DOHH2 (cell line): Measurements from ENCODE around the gene CD34.

ENCODE experiments used
- H3F3A ChIP-seq: fragments of 200-600 bp; sonication (generic), shearing (Covaris generic); 2 replicates; pipeline ENCODE4 v1.6.0; 2016; ENCODE audit warnings: antibody characterized with exemption, mild to moderate bottlenecking; ENCODE audit not compliant: control insufficient read depth, insufficient read depth
- H3K27ac ChIP-seq: fragments of 200-600 bp; sonication (generic); 2 replicates; pipeline ENCODE4 v1.5.1; 2014; ENCODE audit warnings: low read depth, mild to moderate bottlenecking, low read length, moderate library complexity
- H3K27me3 ChIP-seq: fragments of 200-600 bp; sonication (generic); 2 replicates; pipeline ENCODE4 v1.6.1; 2014; ENCODE audit warnings: mild to moderate bottlenecking, low read length, mixed read lengths; ENCODE audit not compliant: control insufficient read depth
- H3K36me3 ChIP-seq: fragments of 200-600 bp; sonication (generic); 2 replicates; pipeline ENCODE4 v1.6.1; 2014; ENCODE audit warnings: mild to moderate bottlenecking, low read length, moderate library complexity, mixed read lengths; ENCODE audit not compliant: control insufficient read depth
- H3K4me1 ChIP-seq: fragments of 200-600 bp; sonication (generic); 2 replicates; pipeline ENCODE4 v1.6.1; 2014; ENCODE audit warnings: mild to moderate bottlenecking, low read length, mixed read lengths; ENCODE audit not compliant: control insufficient read depth
- H3K4me2 ChIP-seq: fragments of 200-600 bp; sonication (generic); 2 replicates; pipeline ENCODE4 v1.6.0; 2014; ENCODE audit warnings: mild to moderate bottlenecking, low read length, moderate library complexity
- H3K4me3 ChIP-seq: fragments of 200-600 bp; sonication (generic); 2 replicates; pipeline ENCODE4 v1.5.1; 2014; ENCODE audit warnings: mild to moderate bottlenecking, low read length, mixed read lengths
- H3K79me2 ChIP-seq: fragments of 200-600 bp; sonication (generic); 2 replicates; pipeline ENCODE4 v1.6.1; 2014; ENCODE audit warnings: mild to moderate bottlenecking, low read length, mixed read lengths; ENCODE audit not compliant: control insufficient read depth
- H3K9me2 ChIP-seq: fragments of 200-600 bp; sonication (generic); replicated peaks from 2 replicates; pipeline ENCODE4 v1.6.1; 2014; ENCODE audit warnings: mild to moderate bottlenecking, low read length, mixed read lengths; ENCODE audit not compliant: control insufficient read depth
- H3K9me3 ChIP-seq: fragments of 200-600 bp; sonication (generic); 2 replicates; pipeline ENCODE4 v1.6.1; 2014; ENCODE audit warnings: antibody characterized with exemption, low read length, mixed read lengths; ENCODE audit not compliant: control insufficient read depth, insufficient read depth
- H4K20me1 ChIP-seq: fragments of 200-600 bp; sonication (generic); 2 replicates; pipeline ENCODE4 v1.6.0; 2014; ENCODE audit warnings: low read depth, mild to moderate bottlenecking, antibody characterized with exemption, low read length, moderate library complexity; ENCODE audit not compliant: control insufficient read depth, insufficient read depth
- EZH2phosphoT487 ChIP-seq: fragments of 200-600 bp; sonication (generic); IDR thresholded peaks from 2 replicates; pipeline ENCODE4 v1.6.1; 2017; ENCODE audit warnings: borderline replicate concordance, mild to moderate bottlenecking, antibody characterized with exemption, low read length, moderate library complexity, mixed read lengths
- TF ChIP-seq, protein P1 (sequence below): fragments of 200-600 bp; sonication (generic); IDR thresholded peaks from one replicate; pipeline ENCODE4 v1.5.1; 2014; ENCODE audit warnings: antibody characterized with exemption, mild to moderate bottlenecking, low read depth, low read length; ENCODE audit not compliant: poor library complexity, severe bottlenecking

CD34 gene

DNA sequence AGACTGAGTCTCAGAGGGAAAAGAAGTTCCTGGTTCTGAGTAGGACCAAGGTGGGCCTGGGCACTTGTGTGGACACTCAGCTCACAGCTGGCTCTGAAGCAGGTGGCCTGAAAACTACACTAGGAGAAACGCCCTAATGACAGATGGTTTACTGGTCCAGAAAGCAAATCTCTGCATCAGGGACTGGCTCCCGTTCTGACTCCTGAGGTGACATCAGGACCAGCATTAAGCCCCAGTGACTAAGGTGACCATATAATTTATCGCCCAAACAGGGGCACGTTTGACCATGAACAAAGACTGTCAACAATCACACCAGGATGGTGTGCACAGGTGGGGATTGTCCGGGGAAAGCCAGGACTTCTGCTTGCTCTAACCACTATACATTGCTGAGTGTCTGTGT, 12.2 kb upstream of the CD34 start:
- no peak overlapping the region for H3K4me2 ChIP-seq
- H3K27me3 ChIP-seq, result peaks cover 48% of the 10 kb centered on the region
- TF ChIP-seq, protein P1, sequence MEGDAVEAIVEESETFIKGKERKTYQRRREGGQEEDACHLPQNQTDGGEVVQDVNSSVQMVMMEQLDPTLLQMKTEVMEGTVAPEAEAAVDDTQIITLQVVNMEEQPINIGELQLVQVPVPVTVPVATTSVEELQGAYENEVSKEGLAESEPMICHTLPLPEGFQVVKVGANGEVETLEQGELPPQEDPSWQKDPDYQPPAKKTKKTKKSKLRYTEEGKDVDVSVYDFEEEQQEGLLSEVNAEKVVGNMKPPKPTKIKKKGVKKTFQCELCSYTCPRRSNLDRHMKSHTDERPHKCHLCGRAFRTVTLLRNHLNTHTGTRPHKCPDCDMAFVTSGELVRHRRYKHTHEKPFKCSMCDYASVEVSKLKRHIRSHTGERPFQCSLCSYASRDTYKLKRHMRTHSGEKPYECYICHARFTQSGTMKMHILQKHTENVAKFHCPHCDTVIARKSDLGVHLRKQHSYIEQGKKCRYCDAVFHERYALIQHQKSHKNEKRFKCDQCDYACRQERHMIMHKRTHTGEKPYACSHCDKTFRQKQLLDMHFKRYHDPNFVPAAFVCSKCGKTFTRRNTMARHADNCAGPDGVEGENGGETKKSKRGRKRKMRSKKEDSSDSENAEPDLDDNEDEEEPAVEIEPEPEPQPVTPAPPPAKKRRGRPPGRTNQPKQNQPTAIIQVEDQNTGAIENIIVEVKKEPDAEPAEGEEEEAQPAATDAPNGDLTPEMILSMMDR, result no peak
- no peak for TF ChIP-seq EZH2phosphoT487
- H3K79me2 ChIP-seq, result no peaks in the 10 kb centered on the region
- H3K9me2 ChIP-seq, result no peaks in the 10 kb centered on the region
- no peaks in the 10 kb centered on the region for H3K9me3 ChIP-seq
- no peaks in the 10 kb centered on the region for H3K4me1 ChIP-seq
- H3K4me3 ChIP-seq, result no peak overlapping the region
- H3K27ac ChIP-seq, result no peak overlapping the region
- H3F3A ChIP-seq, result no peaks in the 10 kb centered on the region
- H4K20me1 ChIP-seq, result no peaks in the 10 kb centered on the region
- H3K36me3 ChIP-seq, result no peaks in the 10 kb centered on the region

- no peak overlapping the region for H3K4me3 ChIP-seq
- H3K27ac ChIP-seq, result no peak overlapping the region
- TF ChIP-seq, protein P1, result no peak
- TF ChIP-seq EZH2phosphoT487, result no peak
- no peaks in the 10 kb centered on the region for H3K79me2 ChIP-seq
- no peaks in the 10 kb centered on the region for H3K36me3 ChIP-seq
- H3K4me1 ChIP-seq, result no peaks in the 10 kb centered on the region
- H3K9me2 ChIP-seq, result no peaks in the 10 kb centered on the region
- peaks cover 48% of the 10 kb centered on the region for H3K27me3 ChIP-seq
- H3K4me2 ChIP-seq, result no peak overlapping the region
- H4K20me1 ChIP-seq, result no peaks in the 10 kb centered on the region
- H3K9me3 ChIP-seq, result no peaks in the 10 kb centered on the region
- H3F3A ChIP-seq, result no peaks in the 10 kb centered on the region
Measured at GRCh38 chr1:207922554-207922953, 11.6 kb upstream of the CD34 start.

DNA sequence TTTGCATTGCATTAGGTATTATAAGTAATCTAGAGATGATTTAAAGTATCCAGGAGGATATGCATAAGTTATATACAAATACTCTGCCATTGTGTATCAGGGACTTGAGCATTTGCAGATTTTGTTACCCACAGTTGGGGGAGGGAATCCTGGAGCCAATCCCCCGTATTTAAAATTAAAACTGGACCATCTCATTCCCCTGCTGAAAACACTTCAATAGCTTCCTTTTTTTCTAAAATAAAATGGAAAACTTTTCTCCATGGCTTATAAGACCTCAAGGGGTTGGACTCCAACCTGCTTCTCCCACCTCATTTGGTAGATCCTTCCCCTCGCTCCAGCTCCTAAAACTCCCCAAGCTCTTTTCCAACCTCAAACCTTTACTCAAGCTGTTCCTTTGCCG, 10.4 kb upstream of the CD34 start:
- Histone ChIP-seq H3K4me3 (no peak overlapping the region), H4K20me1 (no peaks in the 10 kb centered on the region), H3K27me3 (peaks cover 44% of the 10 kb centered on the region), H3K27ac (no peak overlapping the region), H3F3A (no peaks in the 10 kb centered on the region), H3K79me2 (no peaks in the 10 kb centered on the region), H3K36me3 (no peaks in the 10 kb centered on the region), H3K9me3 (no peaks in the 10 kb centered on the region), H3K9me2 (no peaks in the 10 kb centered on the region), H3K4me2 (no peak overlapping the region), H3K4me1 (no peaks in the 10 kb centered on the region)
- TF ChIP-seq EZH2phosphoT487, result no peak
- TF ChIP-seq, protein P1, result no peak

DNA sequence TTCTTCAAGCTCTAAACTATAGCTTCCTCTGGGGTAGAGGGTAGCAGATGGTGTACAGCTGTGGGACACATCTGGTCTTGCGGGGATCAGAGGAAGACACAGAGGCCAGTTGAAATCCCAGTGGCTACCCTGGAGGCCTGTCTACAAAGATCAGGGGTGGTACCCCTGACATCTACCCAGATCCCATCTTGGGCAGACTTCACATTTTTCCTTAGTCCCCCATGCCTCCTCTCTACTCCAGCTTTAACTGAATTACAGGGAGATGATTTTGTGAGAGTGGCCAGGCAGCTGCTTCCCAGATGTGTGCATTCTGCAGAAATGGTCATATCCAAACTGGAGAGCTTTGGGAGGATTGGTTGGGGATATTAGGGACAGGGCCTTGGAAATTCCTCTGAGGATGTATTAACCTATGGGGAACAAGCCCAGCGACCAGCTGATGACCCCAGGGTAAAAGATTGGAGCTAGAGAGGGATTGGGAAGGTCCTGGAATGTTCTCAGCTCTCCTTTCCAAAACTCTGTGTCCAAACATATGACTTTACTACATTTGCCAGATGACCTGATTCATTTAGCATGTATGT, 9.6 kb upstream of the CD34 start:
- Histone ChIP-seq H3K79me2 (no peaks in the 10 kb centered on the region), H3K4me3 (no peak overlapping the region), H3K9me2 (no peaks in the 10 kb centered on the region), H3K36me3 (no peaks in the 10 kb centered on the region), H3F3A (no peaks in the 10 kb centered on the region), H3K27me3 (peaks cover 44% of the 10 kb centered on the region), H3K4me2 (no peak overlapping the region), H3K27ac (no peak overlapping the region), H3K4me1 (no peaks in the 10 kb centered on the region), H4K20me1 (no peaks in the 10 kb centered on the region), H3K9me3 (no peaks in the 10 kb centered on the region)
- TF ChIP-seq, protein P1, result no peak
- no peak for TF ChIP-seq EZH2phosphoT487
